ENCODE results near the gene RALGAPA2.
A peak's percentile ranks its signal among the peaks of the same experiment; 100 is the strongest.

The RALGAPA2 gene

GRCh38 chr20:20489648-20490341, 222.6 kb downstream of the RALGAPA2 start:
- Histone ChIP-seq H3K36me3 (replicated peaks; ENCODE audit: low read depth, low read length) (peaks cover 4% of the 10 kb centered on the region), H3K27me3 (ENCODE audit: low read depth, low read length) (no peaks in the 10 kb centered on the region), H3K9ac (ENCODE audit: low read length) (peak overlapping the region; percentile 18; the same call in 1 of the 2 replicates), H3K27ac (ENCODE audit: low read length) (peak overlapping the region; percentile 55), H3K4me3 (ENCODE audit: low read length) (peak overlapping the region; percentile 44), H4K20me1 (ENCODE audit: insufficient read depth, low read length) (no peaks in the 10 kb centered on the region), H3K9me3 (ENCODE audit: insufficient read depth, low read length) (no peaks in the 10 kb centered on the region), H3K4me1 (ENCODE audit: low read length) (peaks cover 37% of the 10 kb centered on the region), H3K4me2 (ENCODE audit: low read length) (peak overlapping the region; percentile 70), H2AFZ (ENCODE audit: low read depth, low read length) (no peak overlapping the region), H3K79me2 (ENCODE audit: low read length) (no peaks in the 10 kb centered on the region)
- TF ChIP-seq EZH2phosphoT487 (IDR thresholded peaks at IDR 0.05; ENCODE audit: low read depth) = no peak
- no peak for TF ChIP-seq CTCF (IDR thresholded peaks at IDR 0.05; ENCODE audit: low read depth, low read length)

- H3K79me2 ChIP-seq (ENCODE audit: low read length) = no peaks in the 10 kb centered on the region
- H3K9me3 ChIP-seq (ENCODE audit: insufficient read depth, low read length) = no peaks in the 10 kb centered on the region
- H3K27ac ChIP-seq (ENCODE audit: low read length) = no peak overlapping the region
- H2AFZ ChIP-seq (ENCODE audit: low read depth, low read length) = no peak overlapping the region
- H3K4me2 ChIP-seq (ENCODE audit: low read length) = peak overlapping the region; percentile 70
- no peaks in the 10 kb centered on the region for H4K20me1 ChIP-seq (ENCODE audit: insufficient read depth, low read length)
- no peak overlapping the region; the same call in 1 of the 2 replicates for H3K9ac ChIP-seq (ENCODE audit: low read length)
- no peak for TF ChIP-seq EZH2phosphoT487 (IDR thresholded peaks at IDR 0.05; ENCODE audit: low read depth)
- TF ChIP-seq CTCF (IDR thresholded peaks at IDR 0.05; ENCODE audit: low read depth, low read length) = no peak
- peak overlapping the region; percentile 44; the same call in 1 of the 2 replicates for H3K4me3 ChIP-seq (ENCODE audit: low read length)
- no peaks in the 10 kb centered on the region for H3K27me3 ChIP-seq (ENCODE audit: low read depth, low read length)
- no peaks in the 10 kb centered on the region for H3K36me3 ChIP-seq (replicated peaks; ENCODE audit: low read depth, low read length)
- H3K4me1 ChIP-seq (ENCODE audit: low read length) = peaks cover 32% of the 10 kb centered on the region
Measured at GRCh38 chr20:20489054-20489453, 223.4 kb downstream of the RALGAPA2 start.

GRCh38 chr20:20488388-20488787, 224.1 kb downstream of the RALGAPA2 start:
- H3K27ac ChIP-seq (ENCODE audit: low read length) = no peak overlapping the region
- H4K20me1 ChIP-seq (ENCODE audit: insufficient read depth, low read length) = no peaks in the 10 kb centered on the region
- no peak overlapping the region for H3K4me3 ChIP-seq (ENCODE audit: low read length)
- no peak overlapping the region for H2AFZ ChIP-seq (ENCODE audit: low read depth, low read length)
- H3K36me3 ChIP-seq (replicated peaks; ENCODE audit: low read depth, low read length) = no peaks in the 10 kb centered on the region
- no peaks in the 10 kb centered on the region for H3K27me3 ChIP-seq (ENCODE audit: low read depth, low read length)
- peaks cover 31% of the 10 kb centered on the region for H3K4me1 ChIP-seq (ENCODE audit: low read length)
- H3K9me3 ChIP-seq (ENCODE audit: insufficient read depth, low read length) = no peaks in the 10 kb centered on the region
- peak overlapping the region; percentile 70; the same call in 1 of the 2 replicates for H3K4me2 ChIP-seq (ENCODE audit: low read length)
- no peak for TF ChIP-seq CTCF (IDR thresholded peaks at IDR 0.05; ENCODE audit: low read depth, low read length)
- TF ChIP-seq EZH2phosphoT487 (IDR thresholded peaks at IDR 0.05; ENCODE audit: low read depth) = no peak
- no peak overlapping the region for H3K9ac ChIP-seq (ENCODE audit: low read length)
- no peaks in the 10 kb centered on the region for H3K79me2 ChIP-seq (ENCODE audit: low read length)

GRCh38 chr20:20487811-20488210, 224.6 kb downstream of the RALGAPA2 start:
- Histone ChIP-seq H2AFZ (ENCODE audit: low read depth, low read length) (no peak overlapping the region), H3K9me3 (ENCODE audit: insufficient read depth, low read length) (no peaks in the 10 kb centered on the region), H3K27ac (ENCODE audit: low read length) (no peak overlapping the region), H4K20me1 (ENCODE audit: insufficient read depth, low read length) (no peaks in the 10 kb centered on the region), H3K9ac (ENCODE audit: low read length) (no peak overlapping the region), H3K4me1 (ENCODE audit: low read length) (peaks cover 31% of the 10 kb centered on the region), H3K79me2 (ENCODE audit: low read length) (no peaks in the 10 kb centered on the region), H3K36me3 (replicated peaks; ENCODE audit: low read depth, low read length) (no peaks in the 10 kb centered on the region), H3K4me2 (ENCODE audit: low read length) (no peak overlapping the region), H3K27me3 (ENCODE audit: low read depth, low read length) (no peaks in the 10 kb centered on the region), H3K4me3 (ENCODE audit: low read length) (no peak overlapping the region)
- no peak for TF ChIP-seq CTCF (IDR thresholded peaks at IDR 0.05; ENCODE audit: low read depth, low read length)
- no peak for TF ChIP-seq EZH2phosphoT487 (IDR thresholded peaks at IDR 0.05; ENCODE audit: low read depth)

Measured in OCI-LY3 (cell line).